COR-L47 (cell line): ENCODE measurements around the gene IGSF22.
"Not testable (repeated sequence)": the region's sequence is repeated elsewhere in the genome, so short reads cannot be mapped to it uniquely, and the experiment has no call there.

Experiments used
- DNase-seq: peaks from one replicate; lab custom pipeline; 2025; lab: John Stamatoyannopoulos, UW

The IGSF22 gene

GRCh38 chr11:18691467-18692140 is 34.4 kb downstream of the IGSF22 start:
- not testable (repeated sequence) for DNase-seq

DNA sequence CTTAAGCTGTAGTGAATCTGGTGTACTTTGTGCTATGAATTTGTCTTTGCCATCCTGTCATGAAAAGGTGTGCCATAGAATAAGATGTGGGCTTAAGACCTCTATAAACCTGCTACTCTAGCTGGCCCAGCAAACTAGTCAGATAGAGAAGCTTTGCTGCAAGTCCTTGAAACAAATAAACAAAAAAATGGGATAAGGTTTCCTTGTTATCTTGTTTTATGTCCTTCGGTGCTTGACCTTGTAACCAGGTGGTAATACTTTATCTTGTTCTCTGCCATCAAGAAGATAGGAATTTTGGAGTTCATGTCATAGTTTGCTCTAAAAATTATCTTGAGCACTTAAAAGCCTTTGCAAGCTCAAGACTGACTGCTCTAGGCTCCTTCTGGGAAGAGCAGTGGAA is 41.7 kb downstream of the IGSF22 start:
- no peak for DNase-seq

- no peak for DNase-seq
These were observed 43.5 kb downstream of the IGSF22 start for GRCh38 chr11:18682466-18682865.

DNA sequence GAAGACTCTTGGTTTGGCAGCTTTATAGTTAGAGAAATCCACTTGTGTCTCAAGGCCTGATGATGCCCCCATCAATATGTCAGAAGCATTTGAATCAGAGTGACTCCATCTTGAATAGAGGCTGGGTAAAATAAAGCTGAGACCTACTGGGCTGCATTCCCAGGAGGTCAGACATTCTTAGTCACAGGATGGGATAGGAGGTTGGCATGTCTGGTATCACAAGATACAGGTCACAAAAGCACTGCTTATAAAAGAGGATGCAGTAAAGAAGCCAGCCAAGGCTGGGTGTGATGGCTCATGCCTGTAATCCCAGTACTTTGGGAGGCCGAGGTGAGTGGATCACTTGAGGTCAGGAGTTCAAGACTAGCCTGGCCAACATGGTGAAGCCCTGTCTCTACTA is 44.0 kb downstream of the IGSF22 start:
- not testable (repeated sequence) for DNase-seq

- DNase-seq: no peak
These were observed 48.4 kb downstream of the IGSF22 start for GRCh38 chr11:18677560-18677959.

DNA sequence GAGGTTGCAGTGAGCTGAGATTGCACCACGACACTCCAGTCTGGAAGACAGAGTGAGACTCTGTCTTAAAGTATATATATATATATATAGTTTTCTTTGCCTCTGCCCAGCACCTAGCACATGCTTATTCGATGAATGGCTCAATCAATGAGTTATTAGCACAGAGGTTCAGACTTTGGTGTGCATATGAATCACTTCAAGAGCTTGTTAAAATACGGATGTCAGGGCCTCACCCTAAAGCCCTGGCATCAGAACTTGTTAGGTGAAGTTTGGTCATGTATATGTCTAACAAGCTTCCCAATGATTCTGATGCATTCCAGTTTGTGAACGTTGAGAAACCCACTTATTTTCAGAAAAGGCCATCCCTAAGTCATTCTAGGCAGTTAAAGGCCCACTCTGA is 49.2 kb downstream of the IGSF22 start:
- no peak for DNase-seq

- DNase-seq: not testable (repeated sequence)
These were observed 53.8 kb downstream of the IGSF22 start for GRCh38 chr11:18672209-18672608.

GRCh38 chr11:18671246-18671645 is 54.7 kb downstream of the IGSF22 start:
- no peak for DNase-seq

GRCh38 chr11:18669711-18670110 is 56.3 kb downstream of the IGSF22 start:
- no peak for DNase-seq

GRCh38 chr11:18669219-18669596 is 56.8 kb downstream of the IGSF22 start:
- DNase-seq: no peak

DNA sequence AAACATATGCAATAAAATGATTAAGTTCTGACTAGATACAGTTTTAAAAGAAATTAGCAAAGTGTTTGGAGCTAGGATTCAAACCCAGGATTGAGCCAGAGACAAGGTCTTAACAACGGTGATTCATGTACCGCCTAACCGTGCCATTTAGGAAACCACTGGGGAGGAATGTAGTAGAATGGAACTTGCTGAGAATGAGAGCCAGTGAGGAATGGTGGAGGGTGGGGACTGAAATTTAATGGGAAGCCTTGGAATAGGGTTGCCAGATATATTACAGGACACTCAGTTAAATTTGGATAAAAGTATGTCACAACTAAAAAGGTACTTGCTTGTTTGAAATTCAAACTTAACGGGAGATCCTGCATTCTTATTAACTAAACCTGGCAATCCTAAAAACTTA is 57.9 kb downstream of the IGSF22 start:
- no peak for DNase-seq

GRCh38 chr11:18665353-18665872 is 60.6 kb downstream of the IGSF22 start:
- not testable (repeated sequence) for DNase-seq

DNA sequence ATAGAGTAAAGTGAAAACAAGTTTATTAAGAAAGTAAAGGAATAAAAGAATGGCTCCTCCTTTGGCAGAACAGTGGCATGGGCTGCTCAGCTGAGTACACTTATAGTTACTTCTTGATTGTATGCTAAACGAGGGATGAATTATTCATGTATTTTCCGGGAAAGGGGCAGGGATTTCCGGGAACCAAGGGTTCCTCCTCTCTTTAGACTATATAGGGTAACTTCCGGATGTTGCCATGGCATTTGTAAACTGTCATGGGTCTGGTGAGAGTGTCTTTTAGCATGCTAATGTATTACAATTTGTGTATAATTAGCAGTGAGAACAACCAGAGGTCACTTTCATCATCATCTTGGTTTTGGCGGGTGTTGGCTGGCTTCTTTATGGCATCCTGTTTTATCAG is 68.3 kb downstream of the IGSF22 start:
- DNase-seq: no peak
